AG04450 (cell line): ENCODE measurements around the gene TSPEAR. TPM values are rescaled to one million over a fixed set of nuclear protein-coding genes. Genes with fewer than 3 reads are reported as not detected.

Experiments
- CTCF ChIA-PET: fragments of 300-600, 350-600 bp; formaldehyde crosslinking; extraction: SDS; loops from one replicate; lab custom pipeline; 2022; ENCODE audit warnings: antibody characterized with exemption, inconsistent platforms; lab: Charles Lee
- POLR2A ChIA-PET: fragments of 350-600 bp; formaldehyde crosslinking; extraction: SDS; loops from one replicate; lab custom pipeline; 2021; ENCODE audit warnings: antibody characterized with exemption, inconsistent platforms; lab: Yijun Ruan, JAX
- DNase-seq: peaks from one replicate; pipeline ENCODE4 v3.0.0-alpha.2; 2011; ENCODE audit warnings: low read depth, low spot score
- H3K27ac ChIP-seq: one replicate; pipeline ENCODE4 v1.5.1; 2012; ENCODE audit warnings: low read depth, low read length, control low read depth
- H3K27me3 ChIP-seq: one replicate; pipeline ENCODE4 v1.6.0; 2012; ENCODE audit warnings: low read length; ENCODE audit not compliant: control insufficient read depth, insufficient read depth
- H3K4me3 ChIP-seq: 2 replicates; pipeline ENCODE4 v1.5.1; 2011; ENCODE audit warnings: mild to moderate bottlenecking, low read depth, low read length, control low read depth
- H3K9me3 ChIP-seq: 2 replicates; pipeline ENCODE4 v1.5.1; 2012; ENCODE audit warnings: low read length; ENCODE audit not compliant: control insufficient read depth, insufficient read depth
- CTCF ChIP-seq: IDR thresholded peaks from 2 replicates; pipeline ENCODE4 v1.5.1; 2011; ENCODE audit warnings: low read depth, low read length, control low read depth, inconsistent platforms
- polyA plus RNA-seq: library from polyadenylated mRNA; depleted of rRNA; stranded (reverse); fragments of >200 nt; gene quantifications from 2 replicates; pipeline ENCODE4 v1.2.3, GENCODE V29; 2011

Gene TSPEAR
- polyA plus RNA-seq, 1 experiment = not detected

GRCh38 chr21:44572959-44573583, 138.3 kb downstream of the TSPEAR start:
- no peak for DNase-seq
- CTCF ChIA-PET = interaction anchor here (0.6 kb wide), 1 partner anchor 995 kb away, joined by 4 read pairs; no protein-coding TSS in a partner anchor
- Histone ChIP-seq H3K4me3 (no peak overlapping the region), H3K9me3 (peaks cover 18% of the 10 kb centered on the region), H3K27ac (no peak overlapping the region), H3K27me3 (no peaks in the 10 kb centered on the region)
- no peak for TF ChIP-seq CTCF
- POLR2A ChIA-PET = no interaction called here

GRCh38 chr21:44571844-44572782, 139.3 kb downstream of the TSPEAR start:
- ChIA-PET POLR2A (no interaction called here), CTCF (interaction anchor here (0.6 kb wide), 1 partner anchor 12 kb away, joined by 3 read pairs; no protein-coding TSS in a partner anchor)

GRCh38 chr21:44571296-44571695, 140.1 kb downstream of the TSPEAR start:
- CTCF ChIA-PET = interaction anchor here (0.6 kb wide), 1 partner anchor 11 kb away, joined by 3 read pairs; no protein-coding TSS in a partner anchor
- no peak for DNase-seq

More at GRCh38 chr21:44571844-44572782, 139.3 kb downstream of the TSPEAR start:
- TF ChIP-seq CTCF = no peak
- Histone ChIP-seq H3K27ac (no peak overlapping the region), H3K4me3 (no peak overlapping the region), H3K27me3 (no peaks in the 10 kb centered on the region), H3K9me3 (peaks cover 18% of the 10 kb centered on the region)
- DNase-seq = no peak

GRCh38 chr21:44569861-44570517, 141.4 kb downstream of the TSPEAR start:
- DNase-seq = no peak
- no peak for TF ChIP-seq CTCF
- ChIA-PET CTCF (no interaction called here), POLR2A (no interaction called here)
- Histone ChIP-seq H3K4me3 (no peak overlapping the region), H3K9me3 (peaks cover 18% of the 10 kb centered on the region), H3K27me3 (no peaks in the 10 kb centered on the region), H3K27ac (no peak overlapping the region)

More at GRCh38 chr21:44571296-44571695, 140.1 kb downstream of the TSPEAR start:
- no peak for TF ChIP-seq CTCF
- Histone ChIP-seq H3K9me3 (peaks cover 18% of the 10 kb centered on the region), H3K4me3 (no peak overlapping the region), H3K27ac (no peak overlapping the region), H3K27me3 (no peaks in the 10 kb centered on the region)
- POLR2A ChIA-PET = no interaction called here
